ENCODE data around the gene RGS19. TPM values are rescaled to one million over a fixed set of nuclear protein-coding genes. Genes with fewer than 3 reads are reported as not detected.

RGS19 gene
- total RNA-seq, 1 experiment from 2014 or later: 12.8 TPM

- H4K20me1 ChIP-seq (ENCODE audit: control insufficient read depth, insufficient read depth, insufficient read length): no peaks in the 10 kb centered on the region
- no peak overlapping the region for H3K4ac ChIP-seq (ENCODE audit: low read depth, low read length)
- no peak overlapping the region for H2BK20ac ChIP-seq (ENCODE audit: low read depth, low read length, poor library complexity, severe bottlenecking)
- no peaks in the 10 kb centered on the region for H3K79me2 ChIP-seq (ENCODE audit: insufficient read depth, low read length)
- no peak overlapping the region for H3K4me2 ChIP-seq (ENCODE audit: insufficient read depth, insufficient read length, low read length)
- no peak overlapping the region for H4K5ac ChIP-seq (ENCODE audit: insufficient read length, low read depth, low read length)
- H2BK15ac ChIP-seq (ENCODE audit: low read depth, low read length): no peak overlapping the region
- H4K8ac ChIP-seq (replicated peaks; ENCODE audit: insufficient read length, low read depth, low read length): no peak overlapping the region
- DNase-seq: no peak
- H2BK120ac ChIP-seq (ENCODE audit: low read depth, low read length, poor library complexity, severe bottlenecking): no peak overlapping the region
- H3K56ac ChIP-seq (ENCODE audit: insufficient read length, low read depth, low read length): no peak overlapping the region
- H2BK5ac ChIP-seq (ENCODE audit: insufficient read length, low read length): no peak overlapping the region
- H2AFZ ChIP-seq (ENCODE audit: low read length): no peak overlapping the region
- H3T11ph ChIP-seq (ENCODE audit: low read length): no peak overlapping the region
- H4K91ac ChIP-seq (ENCODE audit: insufficient read length, low read depth, low read length): no peak overlapping the region
- no peak overlapping the region for H3K9ac ChIP-seq (ENCODE audit: extremely low read depth, insufficient read length, low read length)
- peaks cover 38% of the 10 kb centered on the region for H3K27me3 Mint-ChIP-seq (ENCODE audit: low read depth)
- peaks cover 0 to 2% of the 10 kb centered on the region in 2 experiments; a peak in 1 of 5 replicates for H3K9me3 Mint-ChIP-seq
- H3K27me3 ChIP-seq (ENCODE audit: insufficient read depth, low read length): peaks cover 12% of the 10 kb centered on the region; the same call in 1 of the 2 replicates
- H3K9me3 ChIP-seq (ENCODE audit: control insufficient read depth, low read depth, low read length): no peaks in the 10 kb centered on the region
- no peak overlapping the region for H3K23ac ChIP-seq (ENCODE audit: insufficient read length, low read depth, low read length)
- H3K36me3 Mint-ChIP-seq (ENCODE audit: insufficient read depth in 1 of 3, low read depth in 3 of 3): peaks cover 0 to 25% (median 13%) of the 10 kb centered on the region in 3 experiments; a peak in 5 of 7 replicates
- peaks cover 11% of the 10 kb centered on the region for H3K23me2 ChIP-seq (ENCODE audit: insufficient read length, low read depth, low read length, poor library complexity, severe bottlenecking)
- WGBS (ENCODE audit: extremely low coverage, insufficient read length, low lambda C conversion rate): no CpG with 5 or more reads among the region's 3 CpGs
- no peak for TF ChIP-seq CTCF (conservative IDR thresholded peaks at IDR 0.05)
- no peak overlapping the region for H3K27ac ChIP-seq (ENCODE audit: insufficient read length, low read depth, low read length)
- H3K18ac ChIP-seq (ENCODE audit: insufficient read length, low read depth, low read length): no peak overlapping the region
- no peaks in the 10 kb centered on the region for H3K79me1 ChIP-seq (ENCODE audit: insufficient read depth, low read depth, low read length, poor library complexity, severe bottlenecking)
- no peak overlapping the region for H3K14ac ChIP-seq (ENCODE audit: insufficient read depth, low read length)
- no peak overlapping the region for H2AK5ac ChIP-seq (ENCODE audit: insufficient read length, low read length)
- H2BK12ac ChIP-seq (ENCODE audit: insufficient read length, low read depth, low read length): no peak overlapping the region
- H3K4me3 Mint-ChIP-seq: no peak overlapping the region; a peak in 1 of 5 replicates
- no peak overlapping the region for H3K27ac Mint-ChIP-seq
- peaks cover 5% of the 10 kb centered on the region for H3K4me1 ChIP-seq (ENCODE audit: insufficient read depth, low read length)
- peaks cover 25% of the 10 kb centered on the region in 2 experiments for H3K4me1 Mint-ChIP-seq
Measured at GRCh38 chr20:64037199-64037497, 42.2 kb downstream of the RGS19 start.

Measured in H9 (cell line).